AG09309 (cell line): ENCODE data around the gene CDPF1.

Experiments
- DNase-seq: peaks from one replicate; pipeline ENCODE4 v3.0.0-alpha.2; 2010; ENCODE audit warnings: low read depth
- H3K4me3 ChIP-seq: 2 replicates; pipeline ENCODE4 v1.5.1; 2011; ENCODE audit warnings: mild to moderate bottlenecking, low read depth, low read length, moderate library complexity; ENCODE audit not compliant: control insufficient read depth
- CTCF ChIP-seq: IDR thresholded peaks from 2 replicates; pipeline ENCODE4 v1.5.1; 2011; ENCODE audit warnings: mild to moderate bottlenecking, low read depth, low read length, inconsistent platforms; ENCODE audit not compliant: insufficient read depth, control insufficient read depth; ENCODE audit errors: missing control alignments

The CDPF1 gene

DNA sequence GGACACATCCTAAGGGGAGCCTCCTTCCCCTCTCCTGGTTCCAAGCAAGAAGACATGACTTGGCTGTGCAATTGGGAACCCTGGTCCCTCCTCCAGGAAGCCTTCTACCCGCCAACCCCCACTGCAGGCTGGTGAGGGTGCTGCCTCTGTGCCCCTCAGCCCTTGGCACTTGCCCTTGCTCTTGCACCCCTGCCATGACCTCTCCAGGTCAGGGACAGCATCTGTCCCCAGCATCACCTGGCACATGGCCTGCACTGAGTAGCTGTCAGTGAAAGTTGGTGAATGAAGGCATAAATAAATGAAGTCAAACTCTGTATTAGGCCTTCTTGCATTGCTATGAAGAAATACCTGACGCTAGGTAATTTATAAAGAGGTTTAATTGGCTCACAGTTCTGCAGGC lies 44.7 kb upstream of the CDPF1 start:
- H3K4me3 ChIP-seq = no peak overlapping the region
- TF ChIP-seq CTCF = no peak
- no peak for DNase-seq

- DNase-seq = peak; percentile 14
- H3K4me3 ChIP-seq = no peak overlapping the region
- no peak for TF ChIP-seq CTCF
Measured at GRCh38 chr22:46293577-46294260, 43.6 kb upstream of the CDPF1 start.

- no peak for TF ChIP-seq CTCF
- no peak for DNase-seq
- H3K4me3 ChIP-seq = no peak overlapping the region
Measured at GRCh38 chr22:46292732-46293131, 42.6 kb upstream of the CDPF1 start.

GRCh38 chr22:46292173-46292572 lies 42.1 kb upstream of the CDPF1 start:
- DNase-seq = no peak
- no peak for TF ChIP-seq CTCF
- no peak overlapping the region for H3K4me3 ChIP-seq

GRCh38 chr22:46290843-46291785 lies 41.0 kb upstream of the CDPF1 start:
- no peak for DNase-seq
- no peak overlapping the region for H3K4me3 ChIP-seq
- no peak for TF ChIP-seq CTCF

DNA sequence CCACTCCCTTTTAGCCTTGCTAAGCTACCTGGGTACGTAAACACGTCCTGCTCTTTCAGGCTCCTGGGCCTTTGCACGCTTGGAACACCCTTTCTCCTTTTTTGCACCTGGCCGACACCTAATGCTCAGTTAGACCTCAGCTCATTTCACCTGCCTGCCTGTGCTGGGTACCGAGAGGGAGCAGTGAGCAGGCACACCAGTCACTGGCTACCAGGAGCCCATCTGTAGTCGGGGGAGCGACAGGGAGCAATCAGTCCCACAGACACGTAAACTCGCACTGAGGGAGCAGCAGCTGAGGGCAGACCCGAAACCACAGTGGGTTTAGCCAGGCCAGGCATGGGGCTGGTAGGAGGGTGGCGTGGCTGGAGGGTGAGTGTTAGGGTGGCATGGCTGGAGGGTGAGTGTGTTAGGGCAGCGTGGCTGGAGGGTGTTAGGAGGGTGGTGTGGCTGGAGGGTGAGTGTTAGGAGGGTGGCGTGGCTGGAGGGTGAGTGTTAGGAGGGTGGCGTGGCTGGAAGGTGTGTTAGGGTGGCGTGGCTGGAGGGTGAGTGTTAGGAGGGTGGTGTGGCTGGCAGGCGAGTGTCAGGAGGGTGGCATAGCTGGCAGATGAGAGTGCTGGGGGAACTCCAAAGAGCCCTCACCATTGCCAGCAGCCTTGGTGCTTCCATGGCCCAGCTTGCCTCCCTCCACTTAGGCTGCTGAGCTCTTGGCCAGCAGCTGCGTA lies 40.2 kb upstream of the CDPF1 start:
- TF ChIP-seq CTCF = no peak
- H3K4me3 ChIP-seq = no peak overlapping the region
- no peak for DNase-seq
